Endothelial cell of umbilical vein (primary cell): ENCODE data around the gene RNF150. TPM values are rescaled to one million over a fixed set of nuclear protein-coding genes. Genes with fewer than 3 reads are reported as not detected.

Source experiments
- BruUV-seq: library from RNA; stranded (reverse); fragments of 400-500 nt; replicated peaks from 2 replicates; lab custom pipeline; 2021; lab: Mats Ljungman, UMichigan
- CTCF ChIA-PET: fragments of 300-600, 350-600 bp; sonication (Branson Sonifier 250); formaldehyde crosslinking; loops from one replicate; lab custom pipeline; 2021; ENCODE audit warnings: antibody characterized with exemption, inconsistent platforms; lab: Charles Lee
- POLR2A ChIA-PET: fragments of 300-600, 350-600 bp; sonication (Branson Sonifier 250); formaldehyde crosslinking; loops from one replicate; lab custom pipeline; 2021; ENCODE audit warnings: antibody characterized with exemption, inconsistent platforms; lab: Charles Lee
- DNase-seq: peaks from one replicate; pipeline ENCODE4 v3.0.0-alpha.2; 2011; ENCODE audit warnings: low read depth, low spot score
- FAIRE-seq: peaks from 2 replicates; lab custom pipeline; 2011; peaks lifted over from hg19 to GRCh38; lab: Jason Lieb, UNC
- H2AFZ ChIP-seq: 2 replicates; pipeline ENCODE4 v1.6.0; 2012; ENCODE audit warnings: low read depth, low read length, control low read depth, inconsistent platforms
- H3K27ac ChIP-seq: 2 replicates; pipeline ENCODE4 v1.5.1; 2011; ENCODE audit warnings: low read depth, mild to moderate bottlenecking, control low read depth, low read length, moderate library complexity; ENCODE audit not compliant: insufficient read depth
- H3K27me3 ChIP-seq, 2 experiments: 2 replicates each; pipeline versions ENCODE4 v1.6.0 to v1.6.1; 2011; ENCODE audit warnings: low read length in 2 of 2, mixed read lengths in 1 of 2; ENCODE audit not compliant: control insufficient read depth in 2 of 2, insufficient read depth in 2 of 2
- H3K36me3 ChIP-seq, 2 experiments: 2 replicates in 1 of 2; 3 replicates in 1 of 2; pipeline ENCODE4 v1.5.1; 2011; ENCODE audit warnings: low read length in 2 of 2, mild to moderate bottlenecking in 1 of 2, moderate library complexity in 1 of 2; ENCODE audit not compliant: control insufficient read depth in 2 of 2, insufficient read depth in 2 of 2; ENCODE audit errors: extremely low read depth in 1 of 2
- H3K4me1 ChIP-seq: 3 replicates; pipeline ENCODE4 v1.5.1; 2011; ENCODE audit warnings: mild to moderate bottlenecking, low read length; ENCODE audit not compliant: control insufficient read depth, insufficient read depth; ENCODE audit errors: extremely low read depth
- H3K4me2 ChIP-seq: 2 replicates; pipeline ENCODE4 v1.6.1; 2011; ENCODE audit warnings: low read length, control low read depth, mixed read lengths; ENCODE audit not compliant: insufficient read depth
- H3K4me3 ChIP-seq, 3 experiments: fragments of 200-600 bp in 1 of 3; sonication (generic), shearing (Covaris generic) in 1 of 3; replicated peaks in 1 of 3; 2 replicates each; pipeline ENCODE4 v1.5.1; 2011 to 2016; ENCODE audit warnings: control low read depth in 3 of 3, low read length in 3 of 3, mild to moderate bottlenecking in 2 of 3, inconsistent platforms in 1 of 3, low read depth in 1 of 3, moderate library complexity in 1 of 3; ENCODE audit not compliant: insufficient read depth in 1 of 3
- H3K79me2 ChIP-seq: 2 replicates; pipeline ENCODE4 v1.6.0; 2012; ENCODE audit warnings: low read length, inconsistent platforms; ENCODE audit not compliant: control insufficient read depth, insufficient read depth
- H3K9ac ChIP-seq: replicated peaks from 2 replicates; pipeline ENCODE3; 2011; ENCODE audit warnings: low read length, control low read depth; ENCODE audit not compliant: insufficient read depth; ENCODE audit errors: extremely low read depth
- H3K9me1 ChIP-seq: replicated peaks from 3 replicates; pipeline ENCODE4 v1.6.0; 2011; ENCODE audit warnings: mild to moderate bottlenecking, low read length; ENCODE audit not compliant: control insufficient read depth, insufficient read depth; ENCODE audit errors: extremely low read depth
- H3K9me3 ChIP-seq: replicated peaks from 2 replicates; pipeline ENCODE4 v1.5.1; 2012; ENCODE audit warnings: low read length, inconsistent platforms; ENCODE audit not compliant: control insufficient read depth, insufficient read depth
- H4K20me1 ChIP-seq: replicated peaks from 2 replicates; pipeline ENCODE3; 2011; ENCODE audit warnings: mild to moderate bottlenecking, low read length; ENCODE audit not compliant: control insufficient read depth, insufficient read depth; ENCODE audit errors: extremely low read depth
- FOS ChIP-seq: IDR thresholded peaks from 2 replicates; pipeline ENCODE4 v1.6.1; 2011; ENCODE audit warnings: mild to moderate bottlenecking, low read length, moderate library complexity, borderline replicate concordance; ENCODE audit not compliant: insufficient read depth
- GATA2 ChIP-seq: IDR thresholded peaks from 2 replicates; pipeline ENCODE4 v1.7.0; 2011; ENCODE audit warnings: low read depth, mild to moderate bottlenecking, moderate library complexity, mixed read lengths, low read length; ENCODE audit not compliant: insufficient read length, insufficient read depth
- JUN ChIP-seq: IDR thresholded peaks from 2 replicates; pipeline ENCODE4 v1.6.1; 2011; ENCODE audit warnings: borderline replicate concordance, low read depth; ENCODE audit not compliant: insufficient read length, insufficient read depth
- MAX ChIP-seq: IDR thresholded peaks from 2 replicates; pipeline ENCODE4 v1.6.1; 2011; ENCODE audit not compliant: insufficient read depth, insufficient read length
- MYC ChIP-seq: IDR thresholded peaks from one replicate; pipeline ENCODE4 v1.6.1; 2011; ENCODE audit warnings: mild to moderate bottlenecking, low read depth, low read length
- POLR2A ChIP-seq: IDR thresholded peaks from 2 replicates; pipeline ENCODE4 v1.6.1; 2012; ENCODE audit warnings: low read depth, mild to moderate bottlenecking, control low read depth, low read length
- POLR2AphosphoS5 ChIP-seq: IDR thresholded peaks from 2 replicates; pipeline ENCODE4 v1.6.1; 2012; ENCODE audit warnings: low read depth, mild to moderate bottlenecking, control low read depth, low read length, moderate library complexity; ENCODE audit not compliant: insufficient read depth
- dilution Hi-C: fragments of 300-500 bp; cut with MboI; formaldehyde crosslinking; loops from one replicate; pipeline ENCODE4 v1.15.0; 2019; ENCODE audit warnings: low sequenced_read_pairs; ENCODE audit not compliant: extremely low pct_ligation_motif_present
- intact Hi-C: fragments of 100-400 bp; cut with micrococcal nuclease; formaldehyde crosslinking; loops from one replicate; pipeline ENCODE4 v1.10.0; 2022
- polyA plus RNA-seq, 4 experiments: library from polyadenylated mRNA; depleted of rRNA in 3 of 4; stranded (reverse) in 3 of 4; unstranded in 1 of 4; fragments of >200 nt; gene quantifications; 2 replicates each; pipeline versions ENCODE4 v1.2.1 to v1.2.3, GENCODE V29; 2011 to 2012; ENCODE audit warnings: missing spikeins in 1 of 4
- total RNA-seq: library from RNA; stranded (reverse); gene quantifications from 2 replicates; pipeline ENCODE4 v1.2.3, GENCODE V29; 2021
- TF ChIP-seq, protein P1 (sequence below), 2 donors: IDR thresholded peaks; 1 replicate in 1 of 2; 2 replicates in 1 of 2; pipeline ENCODE4 v1.5.1; 2011; ENCODE audit warnings: low read length in 2 of 2, mild to moderate bottlenecking in 2 of 2, moderate library complexity in 2 of 2, control low read depth in 1 of 2, inconsistent platforms in 1 of 2, low read depth in 1 of 2; ENCODE audit not compliant: insufficient read depth in 1 of 2; ENCODE audit errors: extremely low read depth in 1 of 2

Gene RNF150
- total and polyA plus RNA-seq, 2 donors (not counting 3 experiments of a cell fraction or from before 2014, with no cell fraction given) = 0.33 to 0.35 TPM

- no peak for FAIRE-seq
- no peaks in the 10 kb centered on the region for H3K9me1 ChIP-seq
- H2AFZ ChIP-seq = no peak overlapping the region
- ChIA-PET CTCF (no interaction called here), POLR2A (no interaction called here)
- H3K79me2 ChIP-seq = no peaks in the 10 kb centered on the region
- intact Hi-C loops (no loop called here), dilution Hi-C loops (no loop called here)
- H3K36me3 ChIP-seq = no peaks in the 10 kb centered on the region
- TF ChIP-seq MAX (no peak), MYC (no peak), JUN (no peak), POLR2A (no peak), POLR2AphosphoS5 (no peak), GATA2 (no peak), FOS (no peak)
- TF ChIP-seq, protein P1, sequence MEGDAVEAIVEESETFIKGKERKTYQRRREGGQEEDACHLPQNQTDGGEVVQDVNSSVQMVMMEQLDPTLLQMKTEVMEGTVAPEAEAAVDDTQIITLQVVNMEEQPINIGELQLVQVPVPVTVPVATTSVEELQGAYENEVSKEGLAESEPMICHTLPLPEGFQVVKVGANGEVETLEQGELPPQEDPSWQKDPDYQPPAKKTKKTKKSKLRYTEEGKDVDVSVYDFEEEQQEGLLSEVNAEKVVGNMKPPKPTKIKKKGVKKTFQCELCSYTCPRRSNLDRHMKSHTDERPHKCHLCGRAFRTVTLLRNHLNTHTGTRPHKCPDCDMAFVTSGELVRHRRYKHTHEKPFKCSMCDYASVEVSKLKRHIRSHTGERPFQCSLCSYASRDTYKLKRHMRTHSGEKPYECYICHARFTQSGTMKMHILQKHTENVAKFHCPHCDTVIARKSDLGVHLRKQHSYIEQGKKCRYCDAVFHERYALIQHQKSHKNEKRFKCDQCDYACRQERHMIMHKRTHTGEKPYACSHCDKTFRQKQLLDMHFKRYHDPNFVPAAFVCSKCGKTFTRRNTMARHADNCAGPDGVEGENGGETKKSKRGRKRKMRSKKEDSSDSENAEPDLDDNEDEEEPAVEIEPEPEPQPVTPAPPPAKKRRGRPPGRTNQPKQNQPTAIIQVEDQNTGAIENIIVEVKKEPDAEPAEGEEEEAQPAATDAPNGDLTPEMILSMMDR (IDR thresholded peaks at IDR 0.05; ENCODE audit: extremely low read depth in 1 of 2, insufficient read depth in 1 of 2, low read depth in 1 of 2, low read length in 2 of 2) = no peak
- no peak overlapping the region for H3K9ac ChIP-seq
- no peaks in the 10 kb centered on the region for H3K4me1 ChIP-seq
- no peaks in the 10 kb centered on the region for H3K9me3 ChIP-seq
- no peak overlapping the region for H3K4me2 ChIP-seq
- H3K27me3 ChIP-seq = no peaks in the 10 kb centered on the region
- no peak overlapping the region for H3K27ac ChIP-seq
- no TSS peak for BruUV-seq
- DNase-seq = no peak
- H3K4me3 ChIP-seq = no peak overlapping the region
- no peaks in the 10 kb centered on the region for H4K20me1 ChIP-seq
These were observed 126.9 kb downstream of the RNF150 start for GRCh38 chr4:141006242-141006802.
